D721Med (cell line): ENCODE results near the gene PLA2G4A.

ENCODE experiments used
- DNase-seq: peaks from one replicate; pipeline ENCODE4 v3.0.0; 2011; ENCODE audit warnings: low spot score; ENCODE audit not compliant: insufficient read length
- FAIRE-seq: peaks from 2 replicates; lab custom pipeline; 2011; peaks lifted over from hg19 to GRCh38; lab: Jason Lieb, UNC
- TF ChIP-seq, protein P1 (sequence below): IDR thresholded peaks from 2 replicates; pipeline ENCODE4 v1.5.1; 2012; ENCODE audit warnings: mild to moderate bottlenecking, control low read depth; ENCODE audit not compliant: insufficient read depth; ENCODE audit errors: missing control alignments

Gene PLA2G4A

GRCh38 chr1:186897008-186897407, 68.3 kb downstream of the PLA2G4A start:
- TF ChIP-seq, protein P1, sequence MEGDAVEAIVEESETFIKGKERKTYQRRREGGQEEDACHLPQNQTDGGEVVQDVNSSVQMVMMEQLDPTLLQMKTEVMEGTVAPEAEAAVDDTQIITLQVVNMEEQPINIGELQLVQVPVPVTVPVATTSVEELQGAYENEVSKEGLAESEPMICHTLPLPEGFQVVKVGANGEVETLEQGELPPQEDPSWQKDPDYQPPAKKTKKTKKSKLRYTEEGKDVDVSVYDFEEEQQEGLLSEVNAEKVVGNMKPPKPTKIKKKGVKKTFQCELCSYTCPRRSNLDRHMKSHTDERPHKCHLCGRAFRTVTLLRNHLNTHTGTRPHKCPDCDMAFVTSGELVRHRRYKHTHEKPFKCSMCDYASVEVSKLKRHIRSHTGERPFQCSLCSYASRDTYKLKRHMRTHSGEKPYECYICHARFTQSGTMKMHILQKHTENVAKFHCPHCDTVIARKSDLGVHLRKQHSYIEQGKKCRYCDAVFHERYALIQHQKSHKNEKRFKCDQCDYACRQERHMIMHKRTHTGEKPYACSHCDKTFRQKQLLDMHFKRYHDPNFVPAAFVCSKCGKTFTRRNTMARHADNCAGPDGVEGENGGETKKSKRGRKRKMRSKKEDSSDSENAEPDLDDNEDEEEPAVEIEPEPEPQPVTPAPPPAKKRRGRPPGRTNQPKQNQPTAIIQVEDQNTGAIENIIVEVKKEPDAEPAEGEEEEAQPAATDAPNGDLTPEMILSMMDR = no peak
- FAIRE-seq = no peak
- DNase-seq = no peak

- DNase-seq (no peak), FAIRE-seq (no peak)
- TF ChIP-seq, protein P1 = no peak
These were observed 70.8 kb downstream of the PLA2G4A start for GRCh38 chr1:186899577-186899976.

DNA sequence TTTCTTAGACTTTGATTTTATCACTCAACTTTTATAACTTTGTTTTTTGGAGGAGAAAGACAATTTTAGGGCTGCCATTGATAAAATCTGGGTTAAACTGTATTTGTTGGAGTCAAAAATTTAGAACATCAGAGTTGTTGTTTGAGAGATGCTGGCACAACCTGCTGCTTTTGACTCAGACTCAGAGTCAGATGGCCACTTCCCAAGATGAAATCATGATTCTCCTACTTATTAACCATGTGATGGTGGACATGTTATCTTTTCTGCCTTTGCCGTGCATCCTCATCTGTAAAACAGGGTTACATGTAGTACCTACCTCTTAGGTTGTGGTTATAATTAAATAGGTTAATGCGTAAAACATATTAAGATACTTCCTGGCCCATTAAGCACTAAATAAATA, 71.2 kb downstream of the PLA2G4A start:
- FAIRE-seq = no peak
- DNase-seq = no peak
- TF ChIP-seq, protein P1 = no peak

GRCh38 chr1:186900539-186901237, 71.9 kb downstream of the PLA2G4A start:
- no peak for DNase-seq
- TF ChIP-seq, protein P1 = no peak
- FAIRE-seq = peak; percentile 32

- DNase-seq (no peak), FAIRE-seq (peak; percentile 29)
- TF ChIP-seq, protein P1 = no peak
These were observed 72.9 kb downstream of the PLA2G4A start for GRCh38 chr1:186901631-186902030.

GRCh38 chr1:186903374-186904136, 74.8 kb downstream of the PLA2G4A start:
- DNase-seq (no peak), FAIRE-seq (peak; percentile 6)
- TF ChIP-seq, protein P1 = no peak

- TF ChIP-seq, protein P1 = no peak
- FAIRE-seq = peak; percentile 61
- no peak for DNase-seq
These were observed 75.6 kb downstream of the PLA2G4A start for GRCh38 chr1:186904361-186904760.
